HL-60 (cell line): ENCODE data around the gene ZBTB21.

Experiments
- CTCF ChIP-seq: IDR thresholded peaks from one replicate; pipeline ENCODE4 v1.5.1; 2011; ENCODE audit warnings: low read length, control low read depth, inconsistent platforms; ENCODE audit not compliant: insufficient read depth
- GABPA ChIP-seq: IDR thresholded peaks from 2 replicates; pipeline ENCODE4 v1.6.1; 2012; ENCODE audit warnings: low read depth
- POLR2AphosphoS5 ChIP-seq: IDR thresholded peaks from 2 replicates; pipeline ENCODE4 v1.6.1; 2012; ENCODE audit warnings: low read depth

GRCh38 chr21:41940431-41940830 lies 69.7 kb downstream of the ZBTB21 start:
- TF ChIP-seq CTCF: no peak
- TF ChIP-seq GABPA: no peak
- no peak for TF ChIP-seq POLR2AphosphoS5
